GM12892 (cell line): ENCODE data around the gene DNAJC19.

Experiments used
- DNase-seq: peaks from one replicate; pipeline ENCODE4 v3.0.0; 2011; ENCODE audit not compliant: insufficient read length
- FAIRE-seq: peaks from 2 replicates; lab custom pipeline; 2011; peaks lifted over from hg19 to GRCh38; lab: Jason Lieb, UNC
- POLR2A ChIP-seq: IDR thresholded peaks from 2 replicates; pipeline ENCODE4 v1.6.1; 2011; ENCODE audit warnings: low read depth, low read length, control low read depth
- POLR2AphosphoS5 ChIP-seq: IDR thresholded peaks from 2 replicates; pipeline ENCODE4 v1.6.1; 2011; ENCODE audit warnings: low read depth, low read length, control low read depth
- TAF1 ChIP-seq: IDR thresholded peaks from 2 replicates; pipeline ENCODE4 v1.6.1; 2011; ENCODE audit warnings: low read depth, mild to moderate bottlenecking, control low read depth, low read length, borderline replicate concordance

The DNAJC19 gene

GRCh38 chr3:180947761-180948390, 41.7 kb downstream of the DNAJC19 start:
- FAIRE-seq (peak; percentile 17), DNase-seq (no peak)
- TF ChIP-seq POLR2A (no peak), TAF1 (no peak), POLR2AphosphoS5 (no peak)

GRCh38 chr3:180940826-180941225, 48.7 kb downstream of the DNAJC19 start:
- no peak for FAIRE-seq
- no peak for DNase-seq
- TF ChIP-seq TAF1 (no peak), POLR2AphosphoS5 (no peak), POLR2A (no peak)

GRCh38 chr3:180934638-180935037, 54.9 kb downstream of the DNAJC19 start:
- TF ChIP-seq POLR2AphosphoS5 (no peak), TAF1 (no peak), POLR2A (no peak)
- DNase-seq (no peak), FAIRE-seq (no peak)
